ENCODE measurements around the gene C9orf43. TPM values are rescaled to one million over a fixed set of nuclear protein-coding genes. Genes with fewer than 3 reads are reported as not detected.
"Not testable (repeated sequence)": the region's sequence is repeated elsewhere in the genome, so short reads cannot be mapped to it uniquely, and the experiment has no call there.

Gene C9orf43, protein sequence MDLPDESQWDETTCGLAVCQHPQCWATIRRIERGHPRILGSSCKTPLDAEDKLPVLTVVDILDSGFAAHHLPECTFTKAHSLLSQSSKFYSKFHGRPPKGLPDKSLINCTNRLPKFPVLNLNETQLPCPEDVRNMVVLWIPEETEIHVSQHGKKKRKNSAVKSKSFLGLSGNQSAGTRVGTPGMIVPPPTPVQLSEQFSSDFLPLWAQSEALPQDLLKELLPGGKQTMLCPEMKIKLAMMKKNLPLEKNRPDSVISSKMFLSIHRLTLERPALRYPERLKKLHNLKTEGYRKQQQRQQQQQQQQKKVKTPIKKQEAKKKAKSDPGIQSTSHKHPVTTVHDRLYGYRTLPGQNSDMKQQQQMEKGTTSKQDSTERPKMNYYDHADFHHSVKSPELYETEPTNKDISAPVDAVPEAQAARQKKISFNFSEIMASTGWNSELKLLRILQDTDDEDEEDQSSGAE
- 2.3 TPM for polyA plus RNA-seq (ENCODE audit: insufficient read length)
- long read RNA-seq, donor 1 = 0 reads
- long read RNA-seq, donor 2 = 0 reads
- long read RNA-seq, donor 3 = 0 reads
- long read RNA-seq, donor 4 = 0 reads
- long read RNA-seq, donor 5 = 0 reads
- long read RNA-seq, donor 6 = 0 reads
- long read RNA-seq, donor 7, partial matches to known transcripts = 65 of 65 reads
- long read RNA-seq, donor 7, other reads (novel, unspliced or antisense) = 0 of 65 reads
- long read RNA-seq, donor 8 = 0 reads

DNA sequence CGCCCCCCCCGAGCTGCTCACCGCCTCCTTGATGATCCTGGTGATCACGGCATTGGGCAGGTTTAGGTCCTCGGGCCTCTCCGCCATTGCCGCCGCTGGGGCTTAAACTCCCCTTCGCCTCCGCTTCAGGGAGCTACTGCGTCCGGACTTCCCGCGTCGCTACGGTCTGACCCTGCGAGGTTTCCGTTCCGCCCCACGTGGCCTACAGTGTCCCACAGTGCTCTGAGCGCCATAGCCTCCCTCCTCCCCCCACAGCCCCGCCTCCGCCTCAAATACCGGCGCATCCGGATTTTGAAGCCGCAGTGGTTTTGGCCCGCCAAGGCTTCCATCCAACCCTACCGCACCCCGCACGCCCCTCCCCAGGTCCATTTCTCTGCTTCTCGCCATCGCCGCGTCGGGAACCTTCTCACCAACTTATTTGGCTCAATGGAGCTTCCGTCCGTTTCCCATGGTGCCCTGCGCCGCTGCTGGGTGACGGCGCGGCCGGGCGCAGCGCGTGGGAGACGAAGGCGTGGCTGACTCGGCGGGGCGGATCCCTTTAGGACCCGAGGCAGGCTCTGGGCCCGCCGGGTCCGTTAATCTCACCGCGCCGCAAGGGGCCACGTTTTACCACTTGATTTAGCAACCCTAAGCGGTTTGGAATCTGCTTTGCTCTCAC lies at the start of gene C9orf43, which contains the start of gene POLE3:
TSS of gene C9orf43 (plus strand) at position 541 of the 658 bp plus-strand sequence. CDS start 2,747 bp downstream, outside the sequence.
TSS of gene POLE3 (minus strand) at position 469 of the 658 bp plus-strand sequence. CDS start at position 87, 382 bp downstream.
- DNase-seq = peak; percentile 96

DNA sequence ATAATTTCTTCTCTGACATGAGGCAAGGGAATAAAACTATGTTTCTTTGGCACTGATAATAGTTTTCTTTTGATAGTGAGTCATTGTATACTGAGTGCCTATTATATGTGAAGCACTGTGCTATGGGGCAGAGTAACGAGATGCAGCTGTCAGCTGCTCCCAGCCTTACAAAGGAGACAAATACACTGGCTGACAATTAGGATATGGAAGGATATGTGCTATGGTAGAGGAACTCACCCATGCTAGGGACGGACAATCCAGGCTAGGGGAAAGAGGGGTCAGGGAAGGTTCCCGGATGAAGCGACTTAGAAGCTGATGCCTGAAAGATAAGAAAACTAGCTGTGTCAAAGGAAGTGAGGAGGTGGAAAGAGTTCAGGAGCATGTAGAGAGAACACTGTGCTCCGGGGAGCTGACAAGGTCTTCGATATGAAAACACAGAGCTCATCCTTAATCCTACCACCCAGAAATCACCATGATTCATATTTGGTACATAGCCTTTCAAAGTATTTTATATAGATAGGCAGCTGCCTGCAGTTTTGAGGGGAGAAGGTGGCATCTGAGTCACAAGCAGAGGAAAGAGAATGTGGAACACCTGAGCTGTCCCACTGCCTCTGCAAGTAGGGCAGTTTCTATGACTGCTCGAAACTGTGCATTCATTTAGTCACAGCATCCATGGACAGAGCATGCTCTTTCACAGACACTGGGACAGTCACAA lies 49.1 kb upstream of the C9orf43 start:
- no peak for DNase-seq

DNA sequence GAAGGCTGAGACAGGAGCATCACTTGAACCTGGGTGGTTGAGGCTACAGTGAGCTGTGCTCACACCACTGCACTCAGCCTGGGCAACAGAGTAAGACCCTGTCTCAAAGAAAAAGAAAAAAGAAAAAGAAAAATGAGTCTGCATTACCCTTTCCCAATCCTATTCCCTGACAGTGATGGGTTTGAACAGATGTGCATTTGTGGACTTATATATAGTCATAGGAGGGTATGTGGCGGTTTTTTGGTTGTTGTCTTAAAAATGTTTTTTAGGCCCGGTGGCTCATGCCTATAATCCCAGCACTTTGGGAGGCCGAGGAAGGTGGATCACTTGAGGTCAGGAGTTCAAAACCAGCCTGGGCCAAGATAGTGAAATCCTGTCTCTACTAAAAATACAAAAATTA lies 47.2 kb upstream of the C9orf43 start:
- no peak for DNase-seq

GRCh38 chr9:113364951-113365350 lies 45.6 kb upstream of the C9orf43 start:
- no peak for DNase-seq

DNA sequence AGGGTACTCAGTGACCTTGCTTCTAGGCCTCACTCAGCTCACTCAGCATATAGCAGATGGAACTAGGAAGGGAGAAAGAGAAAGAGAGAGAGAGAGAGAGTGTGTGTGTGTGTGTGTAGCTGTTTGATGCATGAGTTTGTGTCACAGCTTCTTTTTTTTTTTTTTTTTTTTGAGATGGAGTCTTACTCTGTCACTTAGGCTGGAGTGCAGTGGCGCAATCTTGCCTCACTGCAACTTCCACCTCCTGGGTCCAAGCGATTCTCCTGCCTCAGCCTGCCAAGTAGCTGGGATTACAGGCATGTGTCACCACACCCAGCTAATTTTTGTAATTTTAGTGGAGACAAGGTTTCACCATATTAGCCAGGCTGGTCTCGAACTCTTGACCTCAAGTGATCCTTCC lies 44.9 kb upstream of the C9orf43 start:
- not testable (repeated sequence) for DNase-seq

GRCh38 chr9:113368348-113368981 lies 42.1 kb upstream of the C9orf43 start:
- no peak for DNase-seq

GRCh38 chr9:113368982-113369854 lies 41.3 kb upstream of the C9orf43 start:
- no peak for DNase-seq

DNA sequence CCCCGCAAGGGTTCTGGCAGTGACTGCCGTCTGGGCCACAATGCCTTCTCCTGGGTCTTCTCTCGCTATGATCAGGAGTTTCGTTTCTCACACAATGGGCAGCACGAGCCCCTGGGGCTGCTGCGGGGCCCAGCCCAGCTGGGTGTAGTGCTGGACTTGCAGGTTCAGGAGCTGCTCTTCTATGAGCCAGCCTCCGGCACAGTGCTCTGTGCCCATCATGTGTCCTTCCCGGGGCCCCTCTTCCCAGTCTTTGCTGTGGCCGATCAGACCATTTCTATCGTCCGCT lies 40.7 kb upstream of the C9orf43 start:
- DNase-seq = no peak

DNA sequence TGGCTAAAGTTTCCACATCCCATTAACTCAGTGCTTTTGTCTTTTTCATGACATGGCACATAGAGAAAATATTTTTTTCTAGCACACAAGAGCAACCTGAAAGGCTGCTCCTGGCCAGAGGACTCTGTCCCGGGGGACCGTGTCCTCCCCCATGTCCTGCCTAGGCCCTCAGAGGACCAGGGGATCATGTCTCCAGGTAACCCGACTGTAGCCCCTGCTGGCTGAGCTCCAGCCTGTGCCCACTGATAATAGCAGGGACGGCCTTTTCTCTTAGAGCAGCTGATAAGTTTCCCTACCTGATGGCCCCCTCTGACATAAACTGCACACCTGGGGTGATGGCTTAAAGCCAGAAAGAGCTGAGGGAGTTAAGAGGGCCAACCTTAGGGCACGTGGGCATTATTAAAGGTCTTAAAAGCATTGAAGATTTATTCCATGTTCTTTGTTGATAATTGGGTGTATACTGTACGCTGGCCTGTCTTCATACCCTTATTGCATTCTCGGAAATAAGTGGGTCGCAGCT lies 39.7 kb upstream of the C9orf43 start:
- no peak for DNase-seq

DNA sequence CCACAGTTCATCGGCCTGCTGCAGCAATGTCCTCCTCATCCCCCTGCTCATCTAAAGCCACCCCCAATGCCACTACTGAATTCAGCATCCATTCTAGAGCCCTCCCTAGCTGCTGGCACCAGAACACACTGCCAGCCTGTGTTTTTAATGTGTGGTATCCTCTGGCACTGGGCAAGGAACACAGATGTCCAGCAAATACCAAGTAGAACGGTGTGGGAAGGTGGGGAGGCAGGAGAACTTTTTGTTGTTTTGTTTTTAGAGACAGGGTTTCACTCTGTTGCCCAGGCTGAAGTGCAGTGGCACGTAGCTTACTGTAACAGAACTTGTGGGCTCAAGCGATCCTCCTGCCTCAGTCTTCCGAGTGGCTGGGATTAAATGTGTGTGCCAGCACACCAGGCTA lies 38.5 kb upstream of the C9orf43 start:
- no peak for DNase-seq

- no peak for DNase-seq
Measured at GRCh38 chr9:113373256-113373655, 37.3 kb upstream of the C9orf43 start.

- DNase-seq = no peak
Measured at GRCh38 chr9:113373676-113374392, 36.7 kb upstream of the C9orf43 start.

GRCh38 chr9:113375057-113376023 lies 35.2 kb upstream of the C9orf43 start:
- no peak for DNase-seq

DNA sequence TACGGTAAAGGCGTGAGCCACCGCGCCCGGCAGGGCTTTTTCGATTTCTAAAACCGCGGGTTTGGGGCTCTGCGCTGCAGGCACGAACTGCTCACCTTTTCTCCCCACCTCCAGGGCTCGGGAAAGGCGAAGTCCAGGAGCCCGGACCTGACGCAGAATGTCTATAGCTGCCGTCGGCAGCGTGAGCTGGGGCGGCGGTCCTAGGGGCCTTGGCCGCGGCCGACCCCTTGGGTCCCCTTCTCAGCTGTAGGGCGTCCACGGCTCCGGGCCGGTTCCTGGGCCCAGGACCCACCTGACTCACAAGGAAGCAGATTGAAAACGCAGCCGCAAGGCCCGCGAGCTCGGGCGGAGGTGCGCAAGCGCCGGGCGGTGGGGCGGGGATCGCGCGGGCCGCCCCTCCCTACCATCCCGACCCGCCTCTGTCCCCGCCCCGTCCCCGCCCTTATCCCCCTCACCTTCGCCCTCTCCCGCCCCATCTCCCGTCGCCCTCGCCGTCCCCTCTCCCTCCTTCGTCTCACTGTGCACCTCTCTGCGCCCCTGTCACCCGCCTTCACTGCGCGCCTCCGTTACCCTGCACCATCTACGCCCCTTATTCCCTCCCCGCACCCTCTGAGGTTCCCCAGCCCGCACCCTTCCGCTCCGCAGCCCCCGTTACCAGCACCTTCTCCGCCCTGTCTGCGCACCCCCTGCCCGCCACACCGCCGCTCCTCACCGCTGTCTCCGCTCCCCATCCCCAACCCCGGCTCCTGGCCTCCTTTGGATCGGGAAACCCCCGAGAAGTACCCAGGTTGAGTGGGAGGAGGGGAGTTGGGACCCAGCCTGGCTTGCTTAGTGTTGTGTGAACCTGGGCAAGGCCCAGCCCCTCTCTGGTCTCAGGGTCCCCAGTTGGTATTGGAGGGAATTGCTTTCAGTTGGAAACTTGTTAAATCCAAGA lies 33.6 kb upstream of the C9orf43 start, which contains the start of gene HDHD3:
TSS of gene HDHD3 (minus strand) at position 353 of the 934 bp plus-strand sequence. CDS start 2,632 bp downstream, outside the sequence.
- DNase-seq = peak; percentile 73

GRCh38 chr9:113379094-113379828 lies 31.3 kb upstream of the C9orf43 start:
- not testable (repeated sequence) for DNase-seq

- DNase-seq = not testable (repeated sequence)
Measured at GRCh38 chr9:113379829-113380210, 30.7 kb upstream of the C9orf43 start.
